Erythroblast (primary cell): ENCODE data around the gene ZNF451.

Experiments
- GATA1 ChIP-seq: IDR thresholded peaks from 2 replicates; pipeline ENCODE4 v1.6.1; 2011; ENCODE audit warnings: low read depth, mild to moderate bottlenecking, control low read depth, low read length, moderate library complexity
- POLR2A ChIP-seq: IDR thresholded peaks from 2 replicates; pipeline ENCODE4 v1.6.1; 2011; ENCODE audit warnings: mild to moderate bottlenecking, low read length

DNA sequence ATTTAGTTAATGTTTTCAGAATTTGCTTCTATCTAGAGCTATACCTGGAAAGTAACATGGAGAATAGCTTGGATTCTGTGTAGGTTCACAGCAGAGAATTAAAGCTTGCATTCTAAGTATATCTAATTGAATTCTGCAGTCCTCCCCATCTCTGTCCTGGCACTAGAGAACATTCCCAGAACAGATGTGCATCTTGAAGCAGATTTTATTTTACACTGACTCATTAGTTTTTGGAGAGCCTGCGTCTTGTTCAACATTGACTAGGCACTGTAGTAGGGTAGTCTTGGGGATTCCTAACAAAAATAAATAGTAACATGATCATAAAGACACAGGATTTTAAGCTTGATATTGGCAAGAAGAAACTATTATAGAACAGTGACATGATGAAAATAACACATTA is 45.9 kb downstream of the ZNF451 start:
- no peak for TF ChIP-seq POLR2A
- no peak for TF ChIP-seq GATA1
